OCI-M2 (cell line): ENCODE data around the gene SMAD3.

Experiments
- DNase-seq: peaks from one replicate; lab custom pipeline; 2025; ENCODE audit not compliant: unreplicated experiment; lab: John Stamatoyannopoulos, UW

Gene SMAD3

DNA sequence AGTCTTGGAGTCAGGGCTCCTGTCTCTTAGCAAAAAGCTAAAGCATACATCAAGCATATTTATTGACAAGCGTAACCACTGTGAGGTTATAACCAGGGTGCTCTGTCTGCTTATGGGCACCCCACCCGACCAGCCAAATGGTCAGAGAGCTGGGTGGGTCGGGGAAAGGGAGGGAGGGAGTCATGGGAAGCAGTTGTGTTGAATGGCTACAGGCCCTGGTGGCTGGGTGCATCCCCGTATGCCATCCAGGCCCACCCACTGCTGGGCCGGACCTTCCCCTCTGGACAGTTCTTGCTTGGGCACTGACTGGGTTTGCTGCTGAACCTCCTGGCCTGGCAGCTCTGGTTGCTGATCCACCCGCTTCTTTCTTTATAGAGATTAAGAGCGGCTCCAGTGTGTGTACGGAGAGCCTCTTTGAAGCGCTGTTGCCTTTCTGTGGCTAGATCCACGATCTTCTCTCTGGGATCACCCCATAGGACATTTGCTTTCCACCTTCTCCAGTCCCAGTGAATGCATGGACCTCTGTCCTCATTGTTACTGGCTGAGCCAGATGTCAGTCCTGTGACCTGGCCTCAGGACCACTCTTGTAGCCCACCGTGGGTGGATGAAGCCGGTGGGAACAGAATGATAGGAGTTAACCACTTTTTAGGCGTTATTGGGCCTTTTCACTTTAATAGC, 59.6 kb downstream of the SMAD3 start:
- no peak for DNase-seq

DNA sequence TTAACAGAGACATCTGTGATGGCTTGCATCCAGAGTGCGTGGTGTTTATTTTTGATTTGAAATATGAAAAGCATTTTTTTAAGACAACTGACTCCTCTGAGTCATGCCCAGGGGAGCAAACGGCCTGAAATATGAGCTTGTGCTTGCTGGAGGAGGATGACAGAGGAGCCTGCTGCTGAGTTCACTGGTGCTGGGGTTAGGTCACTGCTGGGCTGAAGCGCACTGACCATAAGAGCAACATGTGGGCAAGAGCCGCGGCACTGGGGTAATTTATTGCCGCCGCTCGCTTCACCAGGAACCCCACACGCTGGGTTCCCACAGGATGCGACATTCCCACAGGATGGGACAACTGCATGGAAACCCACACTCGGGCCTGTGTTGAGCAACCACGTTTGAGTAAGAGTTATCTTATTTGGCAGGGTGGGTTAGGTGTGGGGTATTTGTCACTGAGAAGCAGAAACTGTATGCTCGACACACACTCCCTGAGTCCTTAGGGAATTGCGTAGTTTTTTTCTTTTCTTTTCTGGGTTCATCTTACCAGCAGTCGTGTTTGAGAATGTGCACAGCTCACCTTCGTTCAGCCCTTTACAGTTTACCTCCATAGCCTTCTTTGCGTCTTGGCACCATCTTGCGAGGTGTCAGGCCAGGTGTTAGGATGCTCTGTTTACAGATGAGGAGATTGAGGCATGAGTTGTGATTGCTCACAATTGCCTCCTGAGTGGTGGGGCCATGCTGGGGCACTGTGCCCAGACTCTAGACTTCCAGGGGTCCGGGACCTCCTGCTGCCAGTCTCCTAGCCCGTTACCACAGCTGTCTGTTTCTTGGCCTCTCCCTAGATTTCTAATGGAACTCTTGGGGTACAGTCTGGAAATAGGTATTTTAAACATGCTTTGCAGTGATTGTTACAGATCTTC, 60.4 kb downstream of the SMAD3 start:
- no peak for DNase-seq

DNA sequence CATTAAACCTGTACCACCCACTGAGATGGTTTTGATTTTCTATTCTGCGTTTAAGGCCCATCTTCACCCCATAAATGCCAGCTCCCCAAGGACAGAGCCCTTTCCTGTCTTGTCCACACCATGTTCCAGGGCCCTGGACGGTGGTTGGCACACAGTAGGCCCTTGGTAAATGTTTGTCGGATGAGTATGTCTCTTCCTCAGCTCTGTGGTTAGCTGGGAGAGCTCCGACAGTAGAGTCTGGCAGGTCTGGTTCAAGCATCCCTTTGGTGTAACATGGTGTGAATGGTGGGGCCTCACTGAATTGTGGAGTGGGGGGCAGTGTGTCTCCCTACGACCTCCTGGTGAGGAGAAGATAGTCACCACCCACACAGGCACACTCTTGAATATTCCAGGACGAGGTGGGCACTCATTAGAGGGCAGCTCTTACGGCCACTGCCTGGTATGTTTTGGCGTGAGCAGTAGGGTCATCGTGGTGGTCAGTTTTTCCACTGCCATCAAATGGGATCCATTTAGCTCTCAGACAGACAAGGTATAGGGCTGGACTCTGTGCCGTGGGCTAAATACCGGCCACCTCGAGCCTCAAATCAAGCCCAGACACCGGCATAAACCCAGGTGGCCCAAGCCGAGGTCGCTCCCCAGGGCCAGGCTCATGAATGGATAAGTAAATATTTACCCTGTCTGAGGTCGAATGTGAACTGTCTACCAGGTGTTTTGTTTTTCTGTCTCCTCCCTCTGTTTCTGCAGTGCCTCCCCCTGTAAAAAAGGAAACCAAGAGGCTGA, 61.3 kb downstream of the SMAD3 start:
- no peak for DNase-seq

DNA sequence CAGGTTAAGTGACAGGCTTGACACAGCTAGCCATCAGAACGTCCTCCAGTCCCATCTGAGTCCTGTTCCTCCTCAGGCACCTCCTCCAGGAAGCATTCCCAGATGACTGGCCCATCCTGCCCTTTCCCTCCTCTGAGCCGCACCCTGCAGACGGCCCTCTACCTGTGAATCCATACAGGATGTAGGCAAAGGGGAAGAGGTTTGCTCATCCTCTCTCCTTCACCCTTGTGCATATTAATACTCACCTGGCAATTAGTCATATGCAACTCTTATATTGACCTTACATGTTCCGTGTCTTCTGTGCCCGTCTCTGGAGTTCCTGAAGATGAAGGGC, 61.9 kb downstream of the SMAD3 start:
- no peak for DNase-seq

DNA sequence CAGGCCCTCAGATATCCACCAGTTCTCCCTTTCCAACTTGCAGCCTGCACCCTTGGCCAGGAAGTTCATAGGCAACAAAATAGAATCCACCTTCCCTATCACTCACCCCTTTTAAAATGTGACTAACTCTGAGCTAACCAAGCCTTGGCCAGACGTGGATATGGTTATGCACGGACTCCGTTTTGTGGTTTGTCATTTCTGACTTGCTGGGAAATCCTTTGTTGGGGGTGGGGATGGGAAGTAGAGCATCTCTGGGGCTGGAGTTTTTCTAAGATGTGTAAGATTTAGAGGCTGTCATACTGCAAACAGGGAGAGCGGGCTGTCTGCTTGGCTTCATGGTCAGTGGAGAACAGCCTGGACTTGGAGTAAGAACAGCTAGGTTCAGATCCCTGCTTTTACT, 62.6 kb downstream of the SMAD3 start:
- DNase-seq, result no peak

DNA sequence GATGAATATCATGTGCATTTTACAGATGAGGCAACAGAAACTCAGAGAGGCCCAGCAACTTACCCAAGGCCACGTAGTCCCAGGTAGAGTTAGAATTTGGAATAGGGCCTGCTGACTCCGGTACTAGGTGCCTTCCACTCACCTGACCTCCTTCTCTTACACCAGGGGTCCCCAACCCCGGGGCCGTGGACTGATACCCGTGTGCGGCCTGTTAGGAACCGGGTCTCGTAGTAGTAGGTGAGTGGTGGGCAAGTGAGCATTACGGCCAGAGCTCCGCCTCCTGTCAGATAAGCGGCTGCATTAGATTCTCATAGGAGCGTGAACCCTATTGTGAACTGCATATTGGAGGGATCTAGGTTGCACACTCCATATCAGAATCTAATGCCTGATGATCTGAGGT, 64.8 kb downstream of the SMAD3 start:
- no peak for DNase-seq

DNA sequence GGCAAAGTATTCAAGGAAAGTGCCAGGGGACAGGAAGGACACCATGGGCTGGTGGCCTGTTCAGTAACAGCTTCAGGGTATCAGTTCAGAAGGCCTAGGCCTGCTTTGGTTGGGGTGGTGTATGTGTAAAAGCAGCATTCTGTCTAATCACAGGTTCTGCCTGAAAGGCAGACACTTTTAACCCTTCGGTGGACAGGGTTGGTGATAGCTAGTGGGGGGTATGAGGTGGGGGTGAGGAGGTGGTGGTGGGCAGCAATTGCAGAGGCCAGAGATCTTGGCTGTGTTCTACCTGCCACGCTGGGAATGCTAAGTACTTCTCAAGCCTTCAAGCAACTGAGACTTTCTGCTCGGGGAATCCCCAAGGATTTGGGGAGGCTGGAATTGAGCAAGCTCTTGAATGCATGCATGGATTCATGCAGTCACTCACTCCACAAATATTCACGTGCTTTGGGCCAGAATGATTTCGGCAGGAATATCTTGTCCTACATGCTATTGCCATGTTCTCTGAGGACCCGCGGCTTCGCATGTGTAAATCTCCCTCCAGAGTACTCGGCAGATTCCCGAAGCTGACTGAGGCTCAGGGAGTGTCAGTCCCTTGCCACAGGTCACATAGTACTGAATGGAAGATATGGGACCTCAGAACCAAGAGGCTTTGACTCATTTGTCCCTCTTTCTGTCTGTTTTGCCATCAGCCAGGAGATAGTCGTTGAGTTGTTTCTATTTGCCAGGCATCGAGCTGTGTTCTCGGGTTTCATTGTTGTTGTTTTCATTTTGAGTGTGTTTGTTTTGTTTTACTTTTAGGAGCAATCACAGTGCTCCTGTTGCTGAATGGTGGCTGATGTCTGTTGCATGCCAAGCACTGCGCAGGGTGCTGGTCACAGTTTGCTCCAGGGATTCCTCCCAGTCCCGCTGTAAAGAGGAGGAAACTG, 65.5 kb downstream of the SMAD3 start:
- DNase-seq, result no peak

DNA sequence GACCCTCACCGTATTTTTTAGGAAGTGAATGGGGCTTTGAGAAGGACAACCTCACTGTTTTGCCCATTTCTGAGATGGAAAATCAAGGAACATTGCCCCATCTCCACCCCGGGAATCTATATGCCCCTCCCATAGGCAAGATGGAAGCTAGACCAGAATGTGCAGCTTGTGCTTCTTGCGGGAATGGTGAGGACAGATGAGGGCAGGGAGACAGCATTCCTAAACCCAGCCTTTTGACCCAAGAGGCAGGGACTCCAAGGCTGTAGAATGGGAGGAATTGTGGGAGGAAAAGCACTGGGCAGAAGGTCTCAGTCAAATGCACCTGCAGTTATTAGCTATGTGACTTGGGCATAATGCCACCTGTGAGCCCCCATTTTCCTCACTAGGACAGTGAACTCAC, 66.9 kb downstream of the SMAD3 start:
- DNase-seq, result no peak

DNA sequence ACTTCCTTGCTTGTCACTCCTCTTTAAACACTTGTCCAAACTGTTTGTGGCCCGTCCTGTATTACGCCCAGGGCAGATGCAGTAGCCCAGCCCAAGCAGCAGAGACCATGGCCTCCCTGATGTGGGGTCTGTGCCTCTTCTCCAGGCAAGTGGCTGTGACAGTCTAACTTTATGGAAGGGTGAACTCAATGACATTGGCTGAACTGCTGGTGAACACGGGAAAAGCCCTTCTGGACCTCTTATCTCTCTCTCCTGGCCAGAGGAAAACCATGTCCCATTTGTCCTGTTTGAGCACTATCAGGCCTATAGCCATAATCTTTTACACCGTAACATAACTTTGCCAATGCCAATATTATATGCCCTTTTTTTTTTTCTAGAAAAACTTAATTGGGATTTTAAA, 67.6 kb downstream of the SMAD3 start:
- DNase-seq, result no peak

DNA sequence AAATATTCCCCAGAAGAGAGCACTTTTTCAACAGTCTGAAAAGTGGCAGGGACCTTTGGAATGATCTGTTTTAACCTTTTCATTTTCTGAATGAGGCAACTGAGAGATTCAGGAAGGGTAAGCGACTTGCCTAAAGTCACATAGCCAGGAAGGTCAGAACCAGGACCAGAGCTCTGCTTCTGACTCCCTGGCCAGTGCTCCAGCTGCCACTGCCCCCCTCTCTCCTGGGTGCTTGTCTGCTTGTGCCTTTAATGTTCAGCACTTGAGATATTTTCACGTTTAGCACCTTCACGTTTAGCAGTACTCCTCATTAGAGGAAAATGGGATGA, 68.3 kb downstream of the SMAD3 start:
- no peak for DNase-seq

DNA sequence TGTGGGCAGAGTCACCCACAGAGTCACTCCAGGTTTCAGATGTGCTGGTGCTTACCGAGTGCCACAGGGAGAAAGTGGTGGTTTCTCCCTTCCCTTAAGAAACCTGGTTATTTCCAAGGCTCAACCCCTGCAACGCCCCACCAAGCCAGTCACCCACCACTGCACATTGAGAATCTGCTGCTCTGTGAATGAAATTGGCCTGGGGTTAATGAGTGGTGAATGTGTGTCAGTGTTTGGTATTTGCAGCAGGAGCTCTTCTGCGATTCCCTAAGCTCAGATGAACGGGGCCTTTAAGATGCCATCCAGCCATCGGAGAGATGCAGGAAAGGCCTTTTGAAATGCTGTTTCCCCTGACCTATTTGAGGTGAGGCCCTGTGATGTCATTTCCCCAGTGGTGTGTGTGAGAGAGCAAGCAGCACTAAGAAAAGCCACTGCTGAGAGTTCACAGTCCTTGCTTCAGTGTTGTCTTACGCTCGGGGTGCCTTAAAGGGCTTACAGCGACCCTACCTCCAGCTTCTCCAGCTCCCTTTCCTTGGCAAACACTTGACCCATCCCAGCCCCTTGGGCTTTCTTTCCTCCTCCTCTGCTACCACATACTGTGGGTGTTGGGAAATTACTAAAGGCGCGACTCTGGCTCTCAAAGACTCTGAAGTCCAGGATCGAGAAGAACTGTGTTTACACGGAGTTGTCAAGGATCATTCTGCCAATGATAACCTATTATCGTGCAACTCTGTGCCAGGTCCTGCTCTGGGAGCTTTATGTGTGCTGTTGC, 68.9 kb downstream of the SMAD3 start:
- DNase-seq, result no peak

DNA sequence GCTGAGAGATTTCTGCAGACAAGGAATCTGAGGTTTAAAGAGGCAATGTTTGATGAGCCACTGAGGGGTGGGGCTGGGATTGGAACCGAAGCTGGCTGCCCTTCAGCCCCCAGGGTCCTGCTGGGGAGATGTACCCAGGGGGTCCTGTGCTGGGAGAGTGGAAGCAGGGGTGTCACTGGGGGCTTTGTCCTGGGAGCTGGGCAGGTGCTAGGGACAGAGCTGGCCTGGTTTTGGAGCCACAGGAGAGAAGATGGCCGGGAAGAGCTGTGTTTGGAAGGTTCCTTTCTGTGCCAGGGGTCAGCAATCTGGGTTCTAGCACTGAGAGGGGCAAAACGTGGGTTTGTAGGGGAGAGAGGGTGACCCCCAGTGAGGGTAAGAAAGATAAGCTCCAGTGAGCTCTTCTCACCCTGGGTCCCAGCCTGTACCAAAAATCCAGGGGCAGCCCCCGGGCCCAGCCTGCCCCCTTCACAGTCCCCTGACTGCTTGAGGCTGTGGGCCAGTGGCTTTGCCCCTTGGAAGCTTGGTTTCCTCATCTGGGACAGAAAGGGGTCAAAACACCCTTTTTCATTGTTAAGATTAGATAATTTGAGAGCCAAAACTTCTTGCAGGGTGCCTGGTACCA, 69.6 kb downstream of the SMAD3 start:
- no peak for DNase-seq

DNA sequence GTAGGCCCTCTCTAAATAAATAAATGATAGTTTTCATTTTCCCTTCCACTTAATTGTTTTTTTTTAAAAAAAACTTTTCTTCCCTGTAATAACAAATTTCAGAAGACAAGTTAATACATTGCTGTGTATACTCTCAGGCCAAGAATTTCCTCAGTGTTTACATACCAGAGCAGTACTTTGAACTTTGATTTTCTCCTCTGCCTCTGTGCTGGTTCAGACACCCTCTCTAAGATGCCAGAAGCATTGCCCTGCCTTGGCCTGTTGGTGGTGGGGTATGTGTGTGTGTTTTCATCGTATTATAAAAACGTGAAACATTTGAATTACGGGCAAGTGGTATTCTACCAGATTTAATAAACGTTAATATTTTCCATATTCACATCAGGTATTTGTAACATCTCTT, 70.1 kb downstream of the SMAD3 start:
- no peak for DNase-seq

DNA sequence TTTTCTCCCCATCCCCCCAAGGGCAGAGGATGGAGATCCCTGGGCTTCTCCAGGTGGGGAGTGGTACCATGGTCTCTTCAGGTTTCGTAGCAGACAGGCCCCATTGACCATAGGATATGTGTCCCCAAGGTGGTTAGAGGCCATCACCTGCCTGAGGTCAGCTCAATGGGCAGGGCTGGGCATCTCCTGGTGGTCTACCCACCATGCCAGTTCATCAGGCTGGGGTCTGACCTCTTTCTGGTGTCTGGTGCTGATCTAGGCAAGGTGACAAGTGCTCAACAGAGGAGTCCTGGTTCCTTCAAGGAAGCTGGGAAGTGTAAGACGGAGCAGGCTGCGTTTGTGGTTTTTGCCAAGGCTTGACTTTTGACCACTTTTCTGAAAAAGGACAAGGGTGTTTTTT, 71.4 kb downstream of the SMAD3 start:
- DNase-seq, result no peak

DNA sequence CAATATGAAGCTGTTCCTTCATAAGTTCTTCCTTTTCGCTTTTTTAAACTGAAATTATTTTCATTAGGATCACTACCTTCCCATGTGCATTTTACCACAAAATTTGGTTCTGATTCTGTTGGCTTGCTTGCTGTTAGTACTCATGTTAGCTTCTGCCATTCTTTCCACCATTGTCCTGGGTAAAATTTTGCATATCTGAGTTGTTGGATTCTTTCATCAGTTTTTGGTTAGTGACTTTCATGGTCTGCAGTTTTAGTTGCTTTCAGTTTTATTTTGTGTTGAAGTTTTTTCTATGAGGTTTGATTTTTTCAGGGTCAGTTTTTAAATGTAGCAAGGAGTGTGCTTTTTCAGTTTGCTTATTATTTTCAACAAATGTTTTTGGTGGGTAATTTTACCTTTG, 71.9 kb downstream of the SMAD3 start:
- DNase-seq, result no peak

DNA sequence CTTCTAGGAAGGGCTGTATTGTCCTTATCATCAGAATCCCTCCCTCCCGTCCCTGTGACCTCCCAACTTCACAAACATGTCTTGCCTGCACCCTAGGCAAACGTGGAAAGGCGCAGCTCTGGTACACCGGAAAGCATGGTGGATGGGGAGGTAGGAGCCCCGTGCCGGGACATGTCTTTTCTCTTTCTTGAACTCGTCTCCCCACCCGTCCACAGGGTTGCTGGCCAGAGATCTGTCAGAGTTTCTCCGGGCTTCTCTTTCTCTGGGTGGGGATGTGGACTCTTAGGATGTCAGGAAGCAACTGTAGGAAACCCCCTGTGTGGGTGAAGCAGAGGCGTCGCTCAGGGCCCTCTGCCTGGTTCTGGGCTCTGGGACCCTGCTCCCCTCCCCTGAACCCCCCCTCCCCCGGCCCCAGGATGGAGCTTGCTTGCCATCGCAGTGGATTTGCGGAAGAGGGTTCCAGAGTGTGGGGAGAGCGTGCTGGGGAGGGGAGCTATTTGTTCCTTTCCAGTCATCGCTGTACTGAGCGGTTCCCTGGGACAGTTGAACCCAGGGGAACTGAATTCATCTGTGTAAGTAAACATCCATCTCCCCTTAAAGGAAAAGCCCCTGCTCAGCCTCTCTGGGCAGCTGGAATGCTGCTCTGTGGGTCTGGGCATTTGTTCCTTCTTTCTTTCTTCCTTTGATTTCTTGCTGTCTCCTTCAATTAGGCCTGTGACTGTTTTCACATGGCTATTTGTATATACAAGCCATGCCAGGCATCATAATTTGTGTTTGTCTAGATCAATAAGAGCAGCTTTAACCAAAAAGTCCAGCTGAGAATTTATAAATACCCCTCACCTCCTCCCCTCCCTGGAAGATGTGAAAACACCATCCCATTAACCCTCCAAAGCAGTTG, 72.8 kb downstream of the SMAD3 start:
- no peak for DNase-seq

DNA sequence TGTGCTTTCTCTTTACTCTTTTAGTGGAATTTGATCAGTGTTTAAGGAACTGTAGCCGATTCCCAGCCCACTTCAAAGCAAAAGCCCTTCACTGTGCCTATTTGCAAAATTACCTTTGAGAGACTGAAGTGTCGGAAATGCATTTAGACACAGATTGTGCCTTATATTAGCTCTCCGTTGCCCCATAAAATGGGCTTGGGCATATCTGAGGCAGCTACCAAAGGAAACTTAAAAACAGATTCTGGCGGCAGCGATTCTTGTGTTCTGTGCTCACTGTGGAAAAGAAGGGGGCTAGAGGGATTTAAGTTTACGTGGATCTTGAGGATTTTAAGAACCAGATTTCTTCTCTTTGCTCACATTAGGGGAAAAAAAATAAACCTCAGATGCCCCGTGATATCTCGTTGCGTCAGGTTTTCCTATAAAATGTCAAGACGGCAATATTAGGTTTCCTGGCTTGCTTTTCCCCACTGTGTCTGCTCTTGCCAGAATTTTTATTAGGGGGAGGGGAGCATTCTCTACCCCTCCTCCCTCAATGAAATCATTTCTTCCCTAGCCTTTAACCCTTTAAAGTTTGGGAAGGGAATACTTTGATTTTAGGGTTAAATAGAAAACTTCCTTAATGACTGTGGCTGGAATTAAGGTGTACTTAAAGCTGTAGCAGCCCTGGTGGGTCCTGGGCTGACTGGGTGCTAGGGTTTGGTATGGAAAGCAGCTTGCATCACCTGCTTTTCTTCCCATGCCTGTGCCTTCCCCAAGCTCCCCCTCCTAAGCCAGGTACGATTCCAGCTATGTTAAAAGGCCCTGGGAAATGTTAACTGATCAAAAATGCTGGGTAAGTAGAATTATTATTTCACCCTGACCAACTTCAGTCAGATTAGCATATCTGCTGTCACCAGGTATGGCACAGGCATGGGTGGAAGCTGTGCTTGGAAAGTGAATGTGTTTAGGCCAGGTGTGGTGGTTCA, 73.8 kb downstream of the SMAD3 start:
- no peak for DNase-seq
